ENCODE results near the gene COP1.
"Not testable (repeated sequence)": the region's sequence is repeated elsewhere in the genome, so short reads cannot be mapped to it uniquely, and the experiment has no call there.

COP1 gene

DNA sequence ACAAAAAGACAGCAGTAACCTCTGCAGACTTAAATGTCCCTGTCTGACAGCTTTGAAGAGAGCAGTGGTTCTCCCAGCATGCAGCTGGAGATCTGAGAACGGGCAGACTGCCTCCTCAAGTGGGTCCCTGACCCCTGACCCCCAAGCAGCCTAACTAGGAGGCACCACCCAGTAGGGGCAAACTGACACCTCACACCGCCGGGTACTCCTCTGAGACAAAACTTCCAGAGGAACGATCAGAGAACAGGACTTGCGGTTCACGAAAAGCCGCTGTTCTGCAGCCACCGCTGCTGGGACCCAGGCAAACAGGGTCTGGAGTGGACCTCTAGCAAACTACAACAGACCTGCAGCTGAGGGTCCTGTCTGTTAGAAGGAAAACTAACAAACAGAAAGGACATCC lies 214.3 kb downstream of the COP1 start:
- not testable (repeated sequence) for DNase-seq (ENCODE audit: low read depth); H3K4me3 ChIP-seq (ENCODE audit: low read depth, low read length)

- not testable (repeated sequence) for H3K4me3 ChIP-seq (ENCODE audit: low read depth, low read length)
Measured at GRCh38 chr1:175992202-175992601, 214.9 kb downstream of the COP1 start.

DNA sequence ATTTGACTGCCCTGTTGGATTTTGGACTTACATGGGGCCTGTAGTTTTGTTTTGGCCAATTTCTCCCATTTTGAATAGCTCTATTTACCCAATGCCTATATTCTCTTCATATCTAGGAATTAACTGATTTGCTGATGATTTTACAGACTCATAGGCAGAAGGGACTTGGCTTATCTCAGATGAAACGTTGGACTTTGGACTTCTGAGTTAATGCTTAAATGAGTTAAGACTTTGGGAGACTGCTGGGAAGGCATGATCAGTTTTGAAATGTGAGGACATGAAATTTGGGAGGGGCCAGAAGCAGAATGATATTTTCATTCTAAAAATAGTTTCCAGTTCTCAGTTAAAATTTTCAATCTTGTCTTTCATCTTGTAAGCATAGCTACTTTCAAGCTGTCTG lies 222.3 kb downstream of the COP1 start:
- TF ChIP-seq, protein P1, sequence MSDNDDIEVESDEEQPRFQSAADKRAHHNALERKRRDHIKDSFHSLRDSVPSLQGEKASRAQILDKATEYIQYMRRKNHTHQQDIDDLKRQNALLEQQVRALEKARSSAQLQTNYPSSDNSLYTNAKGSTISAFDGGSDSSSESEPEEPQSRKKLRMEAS (IDR thresholded peaks at IDR 0.05; ENCODE audit: low read depth, low read length): no peak
- TF ChIP-seq MYC (IDR thresholded peaks at IDR 0.05; ENCODE audit: low read depth, low read length): no peak
- TF ChIP-seq, protein P2, sequence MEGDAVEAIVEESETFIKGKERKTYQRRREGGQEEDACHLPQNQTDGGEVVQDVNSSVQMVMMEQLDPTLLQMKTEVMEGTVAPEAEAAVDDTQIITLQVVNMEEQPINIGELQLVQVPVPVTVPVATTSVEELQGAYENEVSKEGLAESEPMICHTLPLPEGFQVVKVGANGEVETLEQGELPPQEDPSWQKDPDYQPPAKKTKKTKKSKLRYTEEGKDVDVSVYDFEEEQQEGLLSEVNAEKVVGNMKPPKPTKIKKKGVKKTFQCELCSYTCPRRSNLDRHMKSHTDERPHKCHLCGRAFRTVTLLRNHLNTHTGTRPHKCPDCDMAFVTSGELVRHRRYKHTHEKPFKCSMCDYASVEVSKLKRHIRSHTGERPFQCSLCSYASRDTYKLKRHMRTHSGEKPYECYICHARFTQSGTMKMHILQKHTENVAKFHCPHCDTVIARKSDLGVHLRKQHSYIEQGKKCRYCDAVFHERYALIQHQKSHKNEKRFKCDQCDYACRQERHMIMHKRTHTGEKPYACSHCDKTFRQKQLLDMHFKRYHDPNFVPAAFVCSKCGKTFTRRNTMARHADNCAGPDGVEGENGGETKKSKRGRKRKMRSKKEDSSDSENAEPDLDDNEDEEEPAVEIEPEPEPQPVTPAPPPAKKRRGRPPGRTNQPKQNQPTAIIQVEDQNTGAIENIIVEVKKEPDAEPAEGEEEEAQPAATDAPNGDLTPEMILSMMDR (IDR thresholded peaks at IDR 0.05; ENCODE audit: low read depth, low read length): no peak
- no peak for TF ChIP-seq POLR2A (IDR thresholded peaks at IDR 0.05; ENCODE audit: extremely low read depth, insufficient read length)

More at GRCh38 chr1:175992202-175992601, 214.9 kb downstream of the COP1 start:
- not testable (repeated sequence) for DNase-seq (ENCODE audit: low read depth)

DNA sequence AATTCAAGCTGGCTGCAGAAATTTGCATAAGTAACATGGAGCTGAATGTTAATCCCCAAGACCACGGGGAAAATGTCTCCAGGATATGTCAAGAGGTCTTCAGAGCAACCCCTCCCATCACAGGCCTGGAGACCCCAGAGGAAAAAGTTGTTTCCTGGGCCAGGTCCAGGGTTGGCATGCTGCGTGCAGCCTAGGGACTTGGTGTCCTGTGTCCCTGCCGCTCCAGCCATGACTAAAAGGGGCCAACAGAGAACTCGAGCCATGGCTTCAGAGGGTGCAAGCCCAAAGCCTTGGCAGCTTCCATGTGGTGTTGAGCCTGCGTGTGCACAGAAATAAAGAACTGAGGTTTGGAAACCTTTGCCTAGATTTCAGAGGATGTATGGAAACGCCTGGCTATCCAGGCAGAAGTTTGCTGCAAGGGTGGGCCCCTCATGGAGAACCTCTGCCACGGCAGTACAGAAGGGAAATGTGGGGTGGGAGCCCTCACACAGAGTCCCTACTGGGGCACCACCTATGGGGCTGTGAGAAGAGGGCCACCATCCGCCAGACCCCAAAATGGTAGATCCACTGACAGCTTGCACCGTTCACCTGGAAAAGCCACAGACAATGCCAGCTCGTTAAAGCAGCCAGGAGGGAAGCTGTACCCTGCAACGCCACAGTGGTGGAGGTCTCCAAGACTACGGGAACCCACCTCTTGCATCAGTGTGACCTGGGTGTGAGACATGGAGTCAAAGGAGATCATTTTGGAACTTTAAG lies 222.9 kb downstream of the COP1 start:
- H3K4me3 ChIP-seq (ENCODE audit: low read depth, low read length): no peak overlapping the region
- TF ChIP-seq, protein P1 (IDR thresholded peaks at IDR 0.05; ENCODE audit: low read depth, low read length): no peak
- TF ChIP-seq, protein P2 (IDR thresholded peaks at IDR 0.05; ENCODE audit: low read depth, low read length): no peak
- TF ChIP-seq MYC (IDR thresholded peaks at IDR 0.05; ENCODE audit: low read depth, low read length): no peak
- no peak for TF ChIP-seq POLR2A (IDR thresholded peaks at IDR 0.05; ENCODE audit: extremely low read depth, insufficient read length)
- no peak for DNase-seq (ENCODE audit: low read depth)

More for the DNA sequence above, 222.3 kb downstream of the COP1 start:
- no peak overlapping the region for H3K4me3 ChIP-seq (ENCODE audit: low read depth, low read length)
- DNase-seq (ENCODE audit: low read depth): no peak

GRCh38 chr1:175983363-175983762 lies 223.7 kb downstream of the COP1 start:
- DNase-seq (ENCODE audit: low read depth); H3K4me3 ChIP-seq (ENCODE audit: low read depth, low read length): not testable (repeated sequence)

- TF ChIP-seq MYC (IDR thresholded peaks at IDR 0.05; ENCODE audit: low read depth, low read length): no peak
- TF ChIP-seq, protein P2 (IDR thresholded peaks at IDR 0.05; ENCODE audit: low read depth, low read length): no peak
- TF ChIP-seq POLR2A (IDR thresholded peaks at IDR 0.05; ENCODE audit: extremely low read depth, insufficient read length): no peak
- TF ChIP-seq, protein P1 (IDR thresholded peaks at IDR 0.05; ENCODE audit: low read depth, low read length): no peak
- H3K4me3 ChIP-seq (ENCODE audit: low read depth, low read length): no peak overlapping the region
- DNase-seq (ENCODE audit: low read depth): no peak
Measured at GRCh38 chr1:175981128-175981527, 226.0 kb downstream of the COP1 start.

DNA sequence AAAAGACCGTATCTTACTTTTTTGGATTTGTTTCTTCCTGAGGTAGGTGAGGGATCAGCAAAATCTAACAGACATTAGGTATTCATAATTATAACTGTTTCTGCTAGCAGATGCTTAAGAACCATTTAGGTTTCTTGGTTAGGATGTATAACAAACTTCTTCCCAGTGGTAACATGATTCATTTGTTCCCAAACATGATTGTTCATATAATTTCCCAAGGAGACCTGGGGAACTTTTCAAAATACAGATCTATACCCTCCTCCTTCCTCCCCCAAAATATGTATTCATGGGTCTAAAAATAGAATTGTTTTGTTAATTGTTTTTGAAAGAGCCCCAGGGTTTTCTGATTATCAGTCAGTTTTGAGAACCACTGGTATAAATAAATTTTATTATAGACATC lies 228.2 kb downstream of the COP1 start:
- DNase-seq (ENCODE audit: low read depth): no peak
- H3K4me3 ChIP-seq (ENCODE audit: low read depth, low read length): no peak overlapping the region
- TF ChIP-seq, protein P1 (IDR thresholded peaks at IDR 0.05; ENCODE audit: low read depth, low read length): no peak
- TF ChIP-seq, protein P2 (IDR thresholded peaks at IDR 0.05; ENCODE audit: low read depth, low read length): no peak
- TF ChIP-seq MYC (IDR thresholded peaks at IDR 0.05; ENCODE audit: low read depth, low read length) (no peak), POLR2A (IDR thresholded peaks at IDR 0.05; ENCODE audit: extremely low read depth, insufficient read length) (no peak)

Measured in NB4 (cell line).